Cardiac muscle cell (in vitro differentiated cells and primary cell): Measurements from ENCODE around the gene ZDHHC11. TPM values are rescaled to one million over a fixed set of nuclear protein-coding genes. Genes with fewer than 3 reads are reported as not detected.

Experiments used
- DNase-seq, 2 donors: peaks; one replicate each; pipeline versions ENCODE4 v3.0.0 to v3.0.0-alpha.2; 2010 to 2017; ENCODE audit warnings: low read depth in 1 of 2, low spot score in 1 of 2
- H3K27ac ChIP-seq: fragments of 200-600 bp; sonication (generic); 2 replicates; pipeline ENCODE4 v1.5.1; 2016
- H3K27me3 ChIP-seq: fragments of 200-600 bp; sonication (generic); 2 replicates; pipeline ENCODE4 v1.6.0; 2016; ENCODE audit warnings: control low read depth
- H3K36me3 ChIP-seq: fragments of 200-600 bp; sonication (generic); 2 replicates; pipeline ENCODE4 v1.5.1; 2016; ENCODE audit warnings: control low read depth
- H3K4me1 ChIP-seq: fragments of 200-600 bp; sonication (generic); 2 replicates; pipeline ENCODE4 v1.8.1; 2017; ENCODE audit warnings: low read depth, mild to moderate bottlenecking, mixed run types
- H3K4me3 ChIP-seq: fragments of 200-600 bp; sonication (generic); 2 replicates; pipeline ENCODE4 v1.5.1; 2016; ENCODE audit warnings: mild to moderate bottlenecking
- H3K9me3 ChIP-seq: fragments of 200-600 bp; sonication (generic); 2 replicates; pipeline ENCODE4 v1.5.1; 2017; ENCODE audit warnings: low read depth, mild to moderate bottlenecking, control low read depth
- CTCF ChIP-seq: IDR thresholded peaks from 2 replicates; pipeline ENCODE4 v1.5.1; 2012; ENCODE audit warnings: low read depth, mild to moderate bottlenecking, low read length
- polyA plus RNA-seq: library from polyadenylated mRNA; unstranded; fragments of >200 nt; fragmentation: Nextera tagmentation; extraction: Ambion mirVana; gene quantifications from 2 replicates; pipeline ENCODE4 v1.2.1, GENCODE V29; 2016
- total RNA-seq: library from RNA; depleted of rRNA; stranded (reverse); fragments of >200 nt; gene quantifications from 2 replicates; pipeline ENCODE4 v1.2.3, GENCODE V29; 2016

Gene ZDHHC11
- total and polyA plus RNA-seq, 2 experiments from 2014 or later, result 12.4 TPM

GRCh38 chr5:870956-871355 is 20.2 kb upstream of the ZDHHC11 start:
- no peaks in the 10 kb centered on the region for H3K4me1 ChIP-seq
- no peaks in the 10 kb centered on the region for H3K9me3 ChIP-seq
- no peaks in the 10 kb centered on the region for H3K27me3 ChIP-seq
- H3K27ac ChIP-seq, result no peak overlapping the region
- no peak for DNase-seq
- peaks cover 46% of the 10 kb centered on the region for H3K36me3 ChIP-seq
- H3K4me3 ChIP-seq, result no peak overlapping the region
- TF ChIP-seq CTCF, result no peak

- H3K36me3 ChIP-seq, result peaks cover 43% of the 10 kb centered on the region
- TF ChIP-seq CTCF, result no peak
- no peaks in the 10 kb centered on the region for H3K27me3 ChIP-seq
- DNase-seq, result no peak
- H3K27ac ChIP-seq, result no peak overlapping the region
- no peaks in the 10 kb centered on the region for H3K9me3 ChIP-seq
- H3K4me1 ChIP-seq, result no peaks in the 10 kb centered on the region
- no peak overlapping the region for H3K4me3 ChIP-seq
Measured at GRCh38 chr5:868428-869135, 17.8 kb upstream of the ZDHHC11 start.

- Histone ChIP-seq H3K36me3 (peaks cover 43% of the 10 kb centered on the region), H3K27ac (no peak overlapping the region), H3K27me3 (no peaks in the 10 kb centered on the region), H3K4me3 (no peak overlapping the region), H3K4me1 (no peaks in the 10 kb centered on the region), H3K9me3 (no peaks in the 10 kb centered on the region)
- no peak for DNase-seq
- TF ChIP-seq CTCF, result no peak
Measured at GRCh38 chr5:867300-867870, 16.6 kb upstream of the ZDHHC11 start.

- H3K27ac ChIP-seq, result no peak overlapping the region
- H3K36me3 ChIP-seq, result peaks cover 35% of the 10 kb centered on the region
- no peaks in the 10 kb centered on the region for H3K27me3 ChIP-seq
- no peak overlapping the region for H3K4me3 ChIP-seq
- no peaks in the 10 kb centered on the region for H3K9me3 ChIP-seq
- no peak for DNase-seq
- H3K4me1 ChIP-seq, result no peaks in the 10 kb centered on the region
- no peak for TF ChIP-seq CTCF
Measured at GRCh38 chr5:865771-866170, 15.0 kb upstream of the ZDHHC11 start.

GRCh38 chr5:865168-865521 is 14.4 kb upstream of the ZDHHC11 start:
- Histone ChIP-seq H3K27ac (no peak overlapping the region), H3K27me3 (no peaks in the 10 kb centered on the region), H3K4me1 (no peaks in the 10 kb centered on the region), H3K36me3 (peaks cover 31% of the 10 kb centered on the region), H3K9me3 (no peaks in the 10 kb centered on the region), H3K4me3 (no peak overlapping the region)
- TF ChIP-seq CTCF, result no peak
- no peak for DNase-seq
